Cardiac fibroblast (primary cell): ENCODE measurements around the gene CDH2.

Experiments
- DNase-seq, 2 donors: peaks; one replicate each; pipeline versions ENCODE4 v3.0.0 to v3.0.0-alpha.2; 2010; ENCODE audit warnings: low read depth in 2 of 2
- H3K4me3 ChIP-seq, 2 donors: replicated peaks in 1 of 2; 1 replicate in 1 of 2; 2 replicates in 1 of 2; pipeline ENCODE4 v1.5.1; 2011; ENCODE audit warnings: low read depth in 2 of 2, low read length in 2 of 2, mild to moderate bottlenecking in 2 of 2, moderate library complexity in 1 of 2
- CTCF ChIP-seq: IDR thresholded peaks from one replicate; pipeline ENCODE4 v1.5.1; 2011; ENCODE audit warnings: low read depth, mild to moderate bottlenecking, low read length, inconsistent platforms

Gene CDH2

GRCh38 chr18:28062443-28062842, 114.5 kb downstream of the CDH2 start:
- no peak overlapping the region for H3K4me3 ChIP-seq
- DNase-seq = peak; percentile 55 to 76

DNA sequence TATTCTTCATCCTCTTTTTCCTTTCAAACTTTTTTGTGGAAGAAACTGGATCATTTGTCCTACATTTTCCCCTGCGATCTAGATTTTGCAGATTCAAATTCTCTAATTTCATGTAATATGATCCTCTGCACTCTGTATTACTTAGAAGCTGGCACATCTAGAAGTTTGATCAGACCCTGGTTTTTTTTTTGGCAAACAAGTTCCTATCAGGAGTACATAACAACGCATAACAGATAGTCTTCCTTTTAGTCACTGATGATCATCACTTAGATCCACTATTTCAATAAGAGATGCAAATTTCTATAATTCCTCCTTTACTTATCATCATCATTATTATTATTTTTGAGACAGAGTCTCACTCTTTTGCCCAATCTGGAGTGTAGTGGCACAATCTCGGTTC, 117.1 kb downstream of the CDH2 start:
- peak in 1 of 2 donors; percentile 53 for DNase-seq
- no peak for TF ChIP-seq CTCF

More at GRCh38 chr18:28062443-28062842, 114.5 kb downstream of the CDH2 start:
- TF ChIP-seq CTCF = no peak

GRCh38 chr18:28050545-28050944, 126.4 kb downstream of the CDH2 start:
- H3K4me3 ChIP-seq = no peak overlapping the region
- no peak for DNase-seq
- TF ChIP-seq CTCF = no peak

More for the DNA sequence above, 117.1 kb downstream of the CDH2 start:
- H3K4me3 ChIP-seq = no peak overlapping the region

- no peak for DNase-seq
- TF ChIP-seq CTCF = no peak
- H3K4me3 ChIP-seq = no peak overlapping the region
These were observed 128.3 kb downstream of the CDH2 start for GRCh38 chr18:28048612-28049011.

DNA sequence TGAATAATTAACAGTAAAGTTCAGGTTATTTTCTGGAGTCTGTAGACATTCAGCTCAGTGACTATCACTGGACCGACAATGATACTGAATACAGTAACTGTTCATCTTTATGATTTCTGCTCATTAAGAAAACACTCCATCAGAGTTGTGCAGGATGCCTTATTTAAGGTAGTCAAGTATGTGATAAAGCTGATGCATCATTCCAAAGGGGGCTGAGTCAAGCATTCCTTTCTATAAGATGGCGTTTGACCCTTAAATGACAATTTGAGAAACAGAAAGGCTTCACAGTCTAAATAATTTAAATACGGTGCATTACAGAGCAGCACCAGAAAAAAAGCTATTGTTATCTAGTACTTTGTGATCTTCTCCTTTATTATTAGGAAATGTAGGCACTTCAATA, 131.1 kb downstream of the CDH2 start:
- no peak for TF ChIP-seq CTCF
- peak in 1 of 2 donors; percentile 39 for DNase-seq
- no peak overlapping the region for H3K4me3 ChIP-seq

- no peak overlapping the region for H3K4me3 ChIP-seq
- peak; percentile 64 to 92 for DNase-seq
- TF ChIP-seq CTCF = no peak
These were observed 131.6 kb downstream of the CDH2 start for GRCh38 chr18:28045176-28045810.

GRCh38 chr18:28044036-28044435, 132.9 kb downstream of the CDH2 start:
- TF ChIP-seq CTCF = no peak
- H3K4me3 ChIP-seq = no peak overlapping the region
- no peak for DNase-seq
